GM12891 (cell line): ENCODE results near the gene COG5.
"Not testable (repeated sequence)": the region's sequence is repeated elsewhere in the genome, so short reads cannot be mapped to it uniquely, and the experiment has no call there.

Experiments used
- DNase-seq: peaks from one replicate; pipeline ENCODE4 v3.0.0; 2011; ENCODE audit warnings: low spot score; ENCODE audit not compliant: insufficient read length
- FAIRE-seq: peaks from 2 replicates; lab custom pipeline; 2011; peaks lifted over from hg19 to GRCh38; lab: Jason Lieb, UNC
- PAX5 ChIP-seq: IDR thresholded peaks from 2 replicates; pipeline ENCODE4 v1.6.1; 2011; ENCODE audit warnings: low read length, moderate library complexity, mild to moderate bottlenecking; ENCODE audit not compliant: insufficient read depth, severe bottlenecking
- POLR2A ChIP-seq: IDR thresholded peaks from 2 replicates; pipeline ENCODE4 v1.6.1; 2011; ENCODE audit warnings: low read depth, low read length, control low read depth
- POLR2AphosphoS5 ChIP-seq: IDR thresholded peaks from 2 replicates; pipeline ENCODE4 v1.6.1; 2011; ENCODE audit warnings: low read depth, low read length, control low read depth
- POU2F2 ChIP-seq: IDR thresholded peaks from 2 replicates; pipeline ENCODE4 v1.6.1; 2011; ENCODE audit warnings: low read depth, mild to moderate bottlenecking, control low read depth, low read length, moderate library complexity
- SPI1 ChIP-seq: IDR thresholded peaks from 2 replicates; pipeline ENCODE4 v1.6.1; 2011; ENCODE audit warnings: low read depth, low read length, control low read depth
- TAF1 ChIP-seq: IDR thresholded peaks from 2 replicates; pipeline ENCODE4 v1.6.1; 2011; ENCODE audit warnings: low read depth, low read length, control low read depth

The COG5 gene

GRCh38 chr7:107228291-107228690, 335.4 kb downstream of the COG5 start:
- FAIRE-seq, result no peak
- no peak for DNase-seq
- no peak for TF ChIP-seq POLR2A
- no peak for TF ChIP-seq TAF1
- no peak for TF ChIP-seq POU2F2
- no peak for TF ChIP-seq PAX5
- TF ChIP-seq POLR2AphosphoS5, result no peak
- TF ChIP-seq SPI1, result no peak

- DNase-seq, result no peak
- FAIRE-seq, result no peak
- no peak for TF ChIP-seq SPI1
- TF ChIP-seq POLR2AphosphoS5, result no peak
- TF ChIP-seq POU2F2, result no peak
- no peak for TF ChIP-seq POLR2A
- no peak for TF ChIP-seq PAX5
- no peak for TF ChIP-seq TAF1
Measured at GRCh38 chr7:107224374-107225223, 339.1 kb downstream of the COG5 start.

- not testable (repeated sequence) for DNase-seq
Measured at GRCh38 chr7:107220806-107221205, 342.9 kb downstream of the COG5 start.

GRCh38 chr7:107220356-107220755, 343.4 kb downstream of the COG5 start:
- TF ChIP-seq TAF1 (no peak), POU2F2 (no peak), POLR2A (no peak), POLR2AphosphoS5 (no peak), PAX5 (no peak)
- FAIRE-seq, result no peak
- DNase-seq, result no peak

More at GRCh38 chr7:107220806-107221205, 342.9 kb downstream of the COG5 start:
- not testable (repeated sequence) for FAIRE-seq

- no peak for TF ChIP-seq POLR2A
- no peak for TF ChIP-seq POLR2AphosphoS5
- TF ChIP-seq TAF1, result no peak
- TF ChIP-seq SPI1, result no peak
- no peak for TF ChIP-seq PAX5
- no peak for TF ChIP-seq POU2F2
- DNase-seq (no peak), FAIRE-seq (no peak)
Measured at GRCh38 chr7:107219563-107220244, 344.0 kb downstream of the COG5 start.

- TF ChIP-seq POLR2A, result no peak
- no peak for TF ChIP-seq TAF1
- no peak for TF ChIP-seq SPI1
- TF ChIP-seq POU2F2, result no peak
- TF ChIP-seq PAX5, result no peak
- no peak for TF ChIP-seq POLR2AphosphoS5
- DNase-seq, result no peak
- no peak for FAIRE-seq
Measured at GRCh38 chr7:107213945-107214344, 349.8 kb downstream of the COG5 start.

- TF ChIP-seq POLR2A (no peak), PAX5 (no peak), POU2F2 (no peak), POLR2AphosphoS5 (no peak), TAF1 (no peak), SPI1 (no peak)
- FAIRE-seq (no peak), DNase-seq (no peak)
Measured at GRCh38 chr7:107213193-107213788, 350.4 kb downstream of the COG5 start.

GRCh38 chr7:107212725-107213124, 351.0 kb downstream of the COG5 start:
- FAIRE-seq (peak; percentile 28), DNase-seq (no peak)
- TF ChIP-seq SPI1 (peak; percentile 87), POU2F2 (no peak), TAF1 (no peak)

GRCh38 chr7:107210400-107210799, 353.3 kb downstream of the COG5 start:
- no peak for DNase-seq
- no peak for FAIRE-seq
- TF ChIP-seq POU2F2 (no peak), POLR2A (no peak), SPI1 (no peak), POLR2AphosphoS5 (no peak), TAF1 (no peak), PAX5 (no peak)

- TF ChIP-seq PAX5 (no peak), POLR2A (no peak), SPI1 (no peak), TAF1 (no peak), POU2F2 (no peak), POLR2AphosphoS5 (no peak)
- DNase-seq (no peak), FAIRE-seq (no peak)
Measured at GRCh38 chr7:107209565-107209964, 354.2 kb downstream of the COG5 start.
